GM23338 (cell line): ENCODE data around the gene RTEL1. TPM values are rescaled to one million over a fixed set of nuclear protein-coding genes. Genes with fewer than 3 reads are reported as not detected.

Source experiments
- ATAC-seq: fragments of 200-7000 bp; cut with Tn5 transposase; 3 replicates; pipeline ENCODE4 v1.9.1; 2020
- DNase-seq: peaks from one replicate; pipeline ENCODE4 v3.0.0-alpha.2; 2015; ENCODE audit warnings: low spot score
- H2AFZ ChIP-seq: fragments of 200-600 bp; sonication (generic); 2 replicates; pipeline ENCODE4 v1.8.0; 2016; ENCODE audit warnings: antibody characterized with exemption, mild to moderate bottlenecking, moderate library complexity
- H3F3A ChIP-seq: fragments of 200-600 bp; sonication (generic); replicated peaks from 2 replicates; pipeline ENCODE4 v1.8.0; 2017; ENCODE audit warnings: antibody characterized with exemption, mixed run types, low read depth
- H3K27ac ChIP-seq: fragments of 200-600 bp; sonication (generic); 2 replicates; pipeline ENCODE4 v1.6.1; 2016; ENCODE audit warnings: low read depth
- H3K27me3 ChIP-seq: fragments of 200-600 bp; sonication (generic); 2 replicates; pipeline ENCODE4 v1.8.0; 2016; ENCODE audit warnings: mild to moderate bottlenecking, mixed run types, moderate library complexity; ENCODE audit not compliant: insufficient read depth
- H3K36me3 ChIP-seq: fragments of 200-600 bp; sonication (generic); 2 replicates; pipeline ENCODE4 v1.8.0; 2016; ENCODE audit warnings: mild to moderate bottlenecking; ENCODE audit not compliant: insufficient read depth
- H3K4me1 ChIP-seq: fragments of 200-600 bp; sonication (generic); 2 replicates; pipeline ENCODE4 v1.8.0; 2016; ENCODE audit warnings: mild to moderate bottlenecking, moderate library complexity; ENCODE audit not compliant: insufficient read depth
- H3K4me2 ChIP-seq: fragments of 200-600 bp; sonication (generic); 2 replicates; pipeline ENCODE4 v1.7.1; 2017; ENCODE audit warnings: mixed run types
- H3K4me3 ChIP-seq: fragments of 200-600 bp; sonication (generic); 2 replicates; pipeline ENCODE4 v1.6.1; 2016; ENCODE audit warnings: mixed run types
- H3K79me2 ChIP-seq: fragments of 200-600 bp; sonication (generic); replicated peaks from 2 replicates; pipeline ENCODE4 v1.8.0; 2017; ENCODE audit warnings: mild to moderate bottlenecking; ENCODE audit not compliant: insufficient read depth
- H3K9me2 ChIP-seq: fragments of 200-600 bp; sonication (generic); 2 replicates; pipeline ENCODE4 v1.8.0; 2017; ENCODE audit not compliant: insufficient read depth
- H4K20me1 ChIP-seq: fragments of 200-600 bp; sonication (generic); replicated peaks from 2 replicates; pipeline ENCODE4 v1.8.0; 2017; ENCODE audit warnings: mild to moderate bottlenecking; ENCODE audit not compliant: insufficient read depth
- H3K27ac Mint-ChIP-seq: 2 replicates; pipeline ENCODE4 v1.8.0; 2020; ENCODE audit warnings: inconsistent platforms, mild to moderate bottlenecking, moderate library complexity, mixed read lengths
- H3K27me3 Mint-ChIP-seq: 3 replicates; pipeline ENCODE4 v1.8.0; 2022; ENCODE audit warnings: low read depth, mild to moderate bottlenecking, moderate library complexity, mixed read lengths, inconsistent platforms; ENCODE audit not compliant: insufficient read depth, poor library complexity
- H3K36me3 Mint-ChIP-seq: 3 replicates; pipeline ENCODE4 v1.8.0; 2021; ENCODE audit warnings: low read depth, mild to moderate bottlenecking, inconsistent platforms, moderate library complexity, mixed read lengths
- H3K4me1 Mint-ChIP-seq: 3 replicates; pipeline ENCODE4 v1.8.0; 2020; ENCODE audit warnings: mild to moderate bottlenecking, inconsistent platforms, mixed read lengths
- H3K4me3 Mint-ChIP-seq: 3 replicates; pipeline ENCODE4 v1.8.0; 2021; ENCODE audit warnings: moderate library complexity, mild to moderate bottlenecking, inconsistent platforms, mixed read lengths
- H3K9me3 Mint-ChIP-seq: 3 replicates; pipeline ENCODE4 v1.8.0; 2020; ENCODE audit warnings: moderate library complexity, mild to moderate bottlenecking, inconsistent platforms, mixed read lengths
- CREB1 ChIP-seq: fragments of 250-450 bp; sonication (Bioruptor Pico); IDR thresholded peaks from 2 replicates; pipeline ENCODE4 v1.5.0; 2020; ENCODE audit warnings: low read depth, mild to moderate bottlenecking, moderate library complexity
- CTCF ChIP-seq, 2 experiments: fragments of 200-600 bp in 1 of 2; sonication (generic) in 1 of 2; conservative IDR thresholded peaks; 2 replicates each; pipeline versions ENCODE4 v1.5.1 to v1.6.1; 2016 to 2017; ENCODE audit warnings: antibody characterized with exemption in 2 of 2, low read depth in 2 of 2, mild to moderate bottlenecking in 2 of 2, moderate library complexity in 1 of 2
- ETS1 ChIP-seq: IDR thresholded peaks from 2 replicates; pipeline ENCODE4 v1.6.1; 2016; ENCODE audit warnings: antibody characterized with exemption
- EZH2 ChIP-seq: fragments of 200-600 bp; sonication (generic); IDR thresholded peaks from one replicate; pipeline ENCODE4 v1.8.0; 2017; ENCODE audit warnings: antibody characterized with exemption, mild to moderate bottlenecking, low read depth; ENCODE audit not compliant: unreplicated experiment
- EZH2phosphoT487 ChIP-seq: fragments of 200-600 bp; sonication (generic); IDR thresholded peaks from one replicate; pipeline ENCODE4 v1.8.1; 2018; ENCODE audit warnings: antibody characterized with exemption; ENCODE audit not compliant: unreplicated experiment
- JUNB ChIP-seq: IDR thresholded peaks from one replicate; pipeline ENCODE4 v1.6.1; 2016; ENCODE audit warnings: antibody characterized with exemption; ENCODE audit not compliant: unreplicated experiment
- NANOG ChIP-seq: IDR thresholded peaks from 2 replicates; pipeline ENCODE4 v1.6.1; 2016; ENCODE audit warnings: antibody characterized with exemption, borderline replicate concordance
- POLR2AphosphoS5 ChIP-seq: IDR thresholded peaks from 2 replicates; pipeline ENCODE4 v1.6.1; 2016; ENCODE audit warnings: antibody characterized with exemption, low read depth
- REST ChIP-seq: IDR thresholded peaks from one replicate; pipeline ENCODE4 v1.6.1; 2018; ENCODE audit warnings: antibody characterized with exemption; ENCODE audit not compliant: unreplicated experiment
- STAT1 ChIP-seq: IDR thresholded peaks from one replicate; pipeline ENCODE4 v1.6.1; 2016; ENCODE audit warnings: antibody characterized with exemption; ENCODE audit not compliant: unreplicated experiment
- ZNF114 ChIP-seq: fragments of 250-450 bp; sonication (Bioruptor Pico); IDR thresholded peaks from 2 replicates; pipeline ENCODE4 v1.5.0; 2020; ENCODE audit warnings: mild to moderate bottlenecking, moderate library complexity
- ZNF331 ChIP-seq: fragments of 250-450 bp; sonication (Bioruptor Pico); IDR thresholded peaks from 2 replicates; pipeline ENCODE4 v1.5.0; 2020; ENCODE audit warnings: low read depth, mild to moderate bottlenecking, moderate library complexity
- ZNF462 ChIP-seq: fragments of 250-450 bp; sonication (Bioruptor Pico); IDR thresholded peaks from 2 replicates; pipeline ENCODE4 v1.5.0; 2020; ENCODE audit warnings: mild to moderate bottlenecking, moderate library complexity
- polyA plus RNA-seq: library from polyadenylated mRNA; unstranded; fragments of >200 nt; fragmentation: Nextera tagmentation; extraction: Ambion mirVana; gene quantifications from 2 replicates; pipeline ENCODE4 v1.2.1, GENCODE V29; 2016
- total RNA-seq: library from RNA; depleted of rRNA; stranded (reverse); fragments of >200 nt; shearing (Covaris generic); gene quantifications from 2 replicates; pipeline ENCODE4 v1.2.3, GENCODE V29; 2014

RTEL1 gene
- total and polyA plus RNA-seq, 2 experiments from 2014 or later: 14.2 to 34.5 TPM

GRCh38 chr20:63708301-63709148 lies 50.4 kb downstream of the RTEL1 start:
- H3K27ac ChIP-seq: no peak overlapping the region

More at GRCh38 chr20:63708301-63709148, 50.4 kb downstream of the RTEL1 start:
- Mint-ChIP-seq H3K36me3 (peaks cover 51% of the 10 kb centered on the region), H3K9me3 (no peaks in the 10 kb centered on the region), H3K4me3 (peak overlapping the region; percentile 87), H3K27me3 (peaks cover 12% of the 10 kb centered on the region), H3K4me1 (peaks cover 10% of the 10 kb centered on the region), H3K27ac (no peak overlapping the region)
- Histone ChIP-seq H3K36me3 (peaks cover 4% of the 10 kb centered on the region; the same call in 1 of the 2 replicates), H2AFZ (no peak overlapping the region), H3K4me1 (no peaks in the 10 kb centered on the region; the same call in 1 of the 2 replicates), H4K20me1 (peaks cover 14% of the 10 kb centered on the region), H3K4me3 (peak overlapping the region; percentile 85), H3K4me2 (peak overlapping the region; percentile 93), H3K9me2 (no peaks in the 10 kb centered on the region), H3F3A (peaks cover 11% of the 10 kb centered on the region; the same call in 1 of the 2 replicates), H3K27me3 (no peaks in the 10 kb centered on the region), H3K79me2 (peaks cover 58% of the 10 kb centered on the region)
- DNase-seq (peak; percentile 52), ATAC-seq (peak; percentile 6)
- TF ChIP-seq CTCF (conservative IDR thresholded peaks at IDR 0.05; ENCODE audit: low read depth in 2 of 2): no peak
- TF ChIP-seq CREB1 (CRISPR knock-in tag): no peak
- TF ChIP-seq ETS1: no peak
- TF ChIP-seq EZH2phosphoT487: no peak
- TF ChIP-seq ZNF331 (CRISPR knock-in tag): no peak
- no peak for TF ChIP-seq ZNF114 (CRISPR knock-in tag)
- TF ChIP-seq EZH2: no peak
- TF ChIP-seq ZNF462 (CRISPR knock-in tag): no peak
- TF ChIP-seq NANOG: no peak
- TF ChIP-seq POLR2AphosphoS5: no peak
- TF ChIP-seq REST: no peak
- no peak for TF ChIP-seq STAT1
- no peak for TF ChIP-seq JUNB
